Endothelial cell (in vitro differentiated cells): ENCODE results near the gene MRTFB. TPM values are rescaled to one million over a fixed set of nuclear protein-coding genes. Genes with fewer than 3 reads are reported as not detected.

Experiments
- DNase-seq: peaks from one replicate; pipeline ENCODE4 v3.0.0; 2021; ENCODE audit warnings: low spot score
- H3K27ac Mint-ChIP-seq: one replicate; pipeline ENCODE4 v1.8.0; 2021; ENCODE audit warnings: mixed read lengths, inconsistent platforms; ENCODE audit not compliant: unreplicated experiment
- H3K27me3 Mint-ChIP-seq: one replicate; pipeline ENCODE4 v1.8.0; 2021; ENCODE audit warnings: mild to moderate bottlenecking, moderate library complexity, mixed read lengths, inconsistent platforms; ENCODE audit not compliant: unreplicated experiment
- H3K36me3 Mint-ChIP-seq: one replicate; pipeline ENCODE4 v1.8.0; 2021; ENCODE audit warnings: mild to moderate bottlenecking, low read depth, mixed read lengths, inconsistent platforms; ENCODE audit not compliant: unreplicated experiment
- H3K4me1 Mint-ChIP-seq: one replicate; pipeline ENCODE4 v1.8.0; 2021; ENCODE audit warnings: mild to moderate bottlenecking, mixed read lengths, inconsistent platforms; ENCODE audit not compliant: unreplicated experiment
- H3K4me3 Mint-ChIP-seq: one replicate; pipeline ENCODE4 v1.8.0; 2021; ENCODE audit warnings: mild to moderate bottlenecking, mixed read lengths, inconsistent platforms; ENCODE audit not compliant: unreplicated experiment
- H3K9me3 Mint-ChIP-seq: one replicate; pipeline ENCODE4 v1.8.0; 2021; ENCODE audit warnings: mixed read lengths, inconsistent platforms; ENCODE audit not compliant: unreplicated experiment
- total RNA-seq: library from RNA; stranded (reverse); fragmentation: NEBNext Ultra II Directional; extraction: Animal tissue kit (Norgen Biotek cat#: 25700); gene quantifications from one replicate; pipeline ENCODE4 v1.2.1, GENCODE V29; 2021; ENCODE audit not compliant: unreplicated experiment
- TF ChIP-seq, protein P1 (sequence below): fragments of 200-600 bp; sonication (generic); IDR thresholded peaks from one replicate; pipeline ENCODE4 v1.5.0; 2021; ENCODE audit warnings: antibody characterized with exemption; ENCODE audit not compliant: unreplicated experiment

MRTFB gene
- total RNA-seq, 1 donor from 2014 or later, result 51.3 TPM

DNA sequence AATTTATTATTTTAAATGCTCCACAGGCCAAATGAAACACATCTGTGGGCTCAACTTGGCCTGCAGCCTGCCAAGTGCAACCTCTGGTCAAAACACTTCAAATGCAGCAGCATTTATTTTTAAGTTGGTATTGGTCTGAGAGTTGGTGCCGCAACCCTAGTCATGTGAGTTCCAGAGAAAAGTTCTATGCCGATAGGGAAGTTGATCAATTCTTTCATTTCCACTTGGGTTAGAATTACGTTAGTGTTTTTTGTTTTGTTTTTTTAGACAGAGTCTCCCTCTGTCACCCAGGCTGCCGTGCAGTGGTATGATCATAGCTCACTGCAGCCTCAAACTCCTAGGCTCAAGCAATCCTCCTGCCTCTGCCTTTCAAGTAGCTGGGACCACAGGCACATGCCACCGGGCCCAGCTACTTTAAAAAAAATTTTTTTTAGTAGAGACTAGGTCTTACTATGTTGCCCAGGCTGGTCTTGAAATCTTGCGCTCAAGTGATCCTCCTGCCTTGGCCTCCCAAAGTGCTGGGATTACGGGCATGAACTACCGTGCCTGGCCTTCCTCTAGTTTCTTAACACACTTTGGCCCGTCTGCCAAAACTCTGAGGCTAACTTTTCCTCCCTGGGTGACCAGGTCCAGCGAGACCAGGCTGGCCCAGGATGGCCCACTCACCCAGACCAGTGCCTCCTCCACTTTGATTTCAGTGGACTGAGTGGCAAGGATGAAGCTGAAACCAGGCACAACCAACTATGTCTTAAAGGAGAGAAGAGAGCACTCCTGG, 221.1 kb downstream of the MRTFB start:
- Mint-ChIP-seq H3K4me1 (no peaks in the 10 kb centered on the region), H3K27ac (no peak overlapping the region), H3K36me3 (peaks cover 3% of the 10 kb centered on the region), H3K27me3 (peaks cover under 1% of the 10 kb centered on the region), H3K9me3 (peaks cover 3% of the 10 kb centered on the region), H3K4me3 (no peak overlapping the region)
- no peak for DNase-seq
- TF ChIP-seq, protein P1, sequence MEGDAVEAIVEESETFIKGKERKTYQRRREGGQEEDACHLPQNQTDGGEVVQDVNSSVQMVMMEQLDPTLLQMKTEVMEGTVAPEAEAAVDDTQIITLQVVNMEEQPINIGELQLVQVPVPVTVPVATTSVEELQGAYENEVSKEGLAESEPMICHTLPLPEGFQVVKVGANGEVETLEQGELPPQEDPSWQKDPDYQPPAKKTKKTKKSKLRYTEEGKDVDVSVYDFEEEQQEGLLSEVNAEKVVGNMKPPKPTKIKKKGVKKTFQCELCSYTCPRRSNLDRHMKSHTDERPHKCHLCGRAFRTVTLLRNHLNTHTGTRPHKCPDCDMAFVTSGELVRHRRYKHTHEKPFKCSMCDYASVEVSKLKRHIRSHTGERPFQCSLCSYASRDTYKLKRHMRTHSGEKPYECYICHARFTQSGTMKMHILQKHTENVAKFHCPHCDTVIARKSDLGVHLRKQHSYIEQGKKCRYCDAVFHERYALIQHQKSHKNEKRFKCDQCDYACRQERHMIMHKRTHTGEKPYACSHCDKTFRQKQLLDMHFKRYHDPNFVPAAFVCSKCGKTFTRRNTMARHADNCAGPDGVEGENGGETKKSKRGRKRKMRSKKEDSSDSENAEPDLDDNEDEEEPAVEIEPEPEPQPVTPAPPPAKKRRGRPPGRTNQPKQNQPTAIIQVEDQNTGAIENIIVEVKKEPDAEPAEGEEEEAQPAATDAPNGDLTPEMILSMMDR, result no peak

DNA sequence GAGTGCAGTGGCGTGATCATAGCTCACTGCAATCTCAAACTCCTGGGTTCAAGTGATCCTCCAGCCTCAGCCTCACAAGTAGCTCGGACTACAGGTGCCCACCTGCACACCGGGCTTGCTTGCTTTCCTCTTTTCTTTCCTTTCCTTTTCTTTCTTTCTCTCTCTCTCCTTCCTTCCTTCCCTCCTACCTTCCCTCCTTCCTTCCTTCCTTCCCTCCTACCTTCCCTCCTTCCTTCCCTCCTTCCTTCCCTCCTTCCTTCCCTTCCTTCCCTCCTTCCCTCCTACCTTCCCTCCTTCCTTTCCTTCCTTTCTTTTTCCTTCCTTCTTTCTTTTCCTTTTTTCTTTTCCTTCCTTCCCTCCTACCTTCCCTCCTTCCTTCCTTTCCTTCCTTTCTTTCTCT, 225.5 kb downstream of the MRTFB start:
- DNase-seq, result no peak
- no peaks in the 10 kb centered on the region for H3K36me3 Mint-ChIP-seq
- H3K4me1 Mint-ChIP-seq, result peaks cover 7% of the 10 kb centered on the region
- H3K4me3 Mint-ChIP-seq, result no peak overlapping the region
- TF ChIP-seq, protein P1, result no peak
- no peaks in the 10 kb centered on the region for H3K9me3 Mint-ChIP-seq
- H3K27ac Mint-ChIP-seq, result no peak overlapping the region
- peaks cover 11% of the 10 kb centered on the region for H3K27me3 Mint-ChIP-seq

DNA sequence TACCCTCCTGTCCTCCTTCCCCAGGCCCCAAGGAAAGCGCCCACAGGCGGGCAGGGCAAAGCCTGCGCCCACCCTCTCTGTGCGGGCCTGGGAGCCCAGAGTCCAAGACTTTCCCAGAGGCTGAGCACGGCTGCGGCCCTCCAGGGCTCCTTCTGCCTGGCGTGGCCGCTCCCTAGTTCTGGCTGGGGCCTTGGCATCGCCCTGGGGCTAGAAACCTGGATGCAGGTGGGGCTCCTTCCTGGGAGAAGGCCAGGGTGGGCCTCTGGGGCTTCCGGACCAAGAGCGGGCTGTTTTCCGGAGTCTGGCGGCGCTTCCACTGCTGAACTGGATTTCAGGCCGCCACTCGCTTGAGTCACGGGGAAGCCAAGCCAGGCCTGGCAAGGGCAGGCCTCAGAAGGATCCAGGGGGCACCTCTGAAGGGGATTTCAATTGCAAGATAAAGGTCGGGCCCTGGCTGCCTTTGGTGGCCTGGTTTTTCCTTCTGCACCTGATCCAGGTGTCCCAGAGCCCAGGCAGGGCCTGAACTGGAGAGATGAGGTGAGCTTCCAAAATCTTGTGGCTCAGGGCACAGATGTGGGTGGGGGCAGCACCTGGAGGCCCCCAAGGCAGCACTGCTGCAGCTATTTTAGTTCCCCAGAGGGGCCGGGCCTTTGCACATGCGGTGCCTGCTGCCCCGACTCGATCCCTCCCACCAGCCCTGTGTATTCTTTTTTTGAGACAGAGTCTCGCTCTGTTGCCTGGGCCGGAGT, 227.4 kb downstream of the MRTFB start:
- no peaks in the 10 kb centered on the region for H3K9me3 Mint-ChIP-seq
- TF ChIP-seq, protein P1, result no peak
- H3K27me3 Mint-ChIP-seq, result peaks cover 11% of the 10 kb centered on the region
- H3K4me1 Mint-ChIP-seq, result peaks cover 7% of the 10 kb centered on the region
- no peak overlapping the region for H3K4me3 Mint-ChIP-seq
- H3K36me3 Mint-ChIP-seq, result no peaks in the 10 kb centered on the region
- DNase-seq, result no peak
- H3K27ac Mint-ChIP-seq, result no peak overlapping the region

DNA sequence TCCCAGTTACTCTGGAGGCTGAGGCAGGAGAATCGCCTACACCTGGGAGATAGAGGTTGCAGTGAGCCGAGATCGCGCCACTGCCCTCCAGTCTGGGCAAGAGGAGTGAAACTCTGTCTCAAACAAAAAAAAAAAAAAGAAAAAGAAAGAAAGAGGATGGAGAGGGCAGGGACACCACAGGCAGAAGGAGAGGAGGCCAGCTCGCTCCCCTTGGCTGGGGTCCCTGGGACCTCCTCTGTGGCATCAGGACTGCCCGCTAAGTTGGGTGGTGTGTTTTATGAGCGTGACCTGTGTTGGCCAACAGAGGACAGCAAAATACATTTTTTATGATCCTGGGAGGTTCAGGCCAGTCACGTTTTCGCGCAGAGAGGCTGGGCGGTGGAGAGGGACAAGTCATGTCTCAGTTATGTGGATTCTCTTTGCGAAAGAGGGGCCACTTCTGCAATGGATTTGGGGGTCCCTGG, 229.6 kb downstream of the MRTFB start:
- Mint-ChIP-seq H3K4me1 (peaks cover 7% of the 10 kb centered on the region), H3K27ac (no peak overlapping the region)

More for the DNA sequence above, 229.6 kb downstream of the MRTFB start:
- peak; percentile 54 for DNase-seq
- H3K27me3 Mint-ChIP-seq, result peaks cover 11% of the 10 kb centered on the region
- peak overlapping the region; percentile 68 for H3K4me3 Mint-ChIP-seq
- H3K9me3 Mint-ChIP-seq, result no peaks in the 10 kb centered on the region
- H3K36me3 Mint-ChIP-seq, result no peaks in the 10 kb centered on the region
- TF ChIP-seq, protein P1, result no peak
